H1 (cell line): ENCODE data around the gene DLL4. TPM values are rescaled to one million over a fixed set of nuclear protein-coding genes. Genes with fewer than 3 reads are reported as not detected.

Source experiments
- CTCF ChIA-PET: fragments of 300-600 bp; sonication (Branson Sonifier 250); formaldehyde crosslinking; loops from one replicate; lab custom pipeline; 2021; ENCODE audit not compliant: partially characterized antibody; lab: Charles Lee
- POLR2A ChIA-PET: fragments of 300-600 bp; sonication (Branson Sonifier 250); formaldehyde crosslinking; loops from one replicate; lab custom pipeline; 2021; ENCODE audit warnings: inconsistent platforms; ENCODE audit not compliant: partially characterized antibody; lab: Charles Lee
- DNase-seq, 2 experiments: peaks; one replicate each; pipeline versions ENCODE4 v3.0.0 to v3.0.0-alpha.2; 2010 to 2022; ENCODE audit warnings: low spot score in 2 of 2, low read depth in 1 of 2, mixed read lengths in 1 of 2
- FAIRE-seq: peaks from 2 replicates; lab custom pipeline; 2011; peaks lifted over from hg19 to GRCh38; lab: Jason Lieb, UNC
- H2AFZ ChIP-seq: 2 replicates; pipeline ENCODE4 v1.8.1; 2012; ENCODE audit warnings: low read length, inconsistent platforms
- H2AK5ac ChIP-seq: 2 replicates; pipeline ENCODE4 v1.6.1; 2013; ENCODE audit warnings: low read depth, low read length
- H2BK120ac ChIP-seq: replicated peaks from 2 replicates; pipeline ENCODE3; 2013; ENCODE audit warnings: low read depth, low read length, inconsistent platforms
- H2BK12ac ChIP-seq: 2 replicates; pipeline ENCODE4 v1.6.1; 2013; ENCODE audit warnings: low read depth, low read length
- H2BK15ac ChIP-seq: 2 replicates; pipeline ENCODE4 v1.6.1; 2013; ENCODE audit warnings: low read length
- H2BK20ac ChIP-seq: 2 replicates; pipeline ENCODE4 v1.6.1; 2013; ENCODE audit warnings: low read length
- H2BK5ac ChIP-seq: 2 replicates; pipeline ENCODE4 v1.6.1; 2013; ENCODE audit warnings: low read depth, low read length
- H3K14ac ChIP-seq: 2 replicates; pipeline ENCODE4 v1.6.1; 2013; ENCODE audit warnings: inconsistent platforms; ENCODE audit not compliant: insufficient read length
- H3K18ac ChIP-seq: 2 replicates; pipeline ENCODE4 v1.6.1; 2013; ENCODE audit warnings: low read length; ENCODE audit errors: extremely low read depth
- H3K23ac ChIP-seq: 2 replicates; pipeline ENCODE4 v1.6.1; 2013; ENCODE audit warnings: inconsistent platforms; ENCODE audit not compliant: insufficient read length
- H3K23me2 ChIP-seq: 2 replicates; pipeline ENCODE4 v1.6.1; 2013; ENCODE audit warnings: low read depth, low read length
- H3K27ac ChIP-seq: 2 replicates; pipeline ENCODE4 v1.6.1; 2011; ENCODE audit warnings: low read depth, low read length, inconsistent platforms
- H3K27me3 ChIP-seq, 4 experiments: replicated peaks in 1 of 4; 1 replicate in 1 of 4; 2 replicates in 3 of 4; pipeline versions ENCODE4 v1.6.1 to v1.8.1; 2011 to 2013; ENCODE audit warnings: low read length in 3 of 4, mild to moderate bottlenecking in 3 of 4, inconsistent platforms in 2 of 4, mixed read lengths in 2 of 4, moderate library complexity in 1 of 4; ENCODE audit not compliant: control insufficient read depth in 3 of 4, insufficient read depth in 3 of 4; ENCODE audit errors: extremely low read depth in 1 of 4
- H3K36me3 ChIP-seq, 4 experiments: 2 replicates each; pipeline versions ENCODE4 v1.6.1 to v1.8.1; 2011 to 2013; ENCODE audit warnings: mild to moderate bottlenecking in 4 of 4, low read length in 3 of 4, moderate library complexity in 2 of 4, control low read depth in 1 of 4, inconsistent platforms in 1 of 4; ENCODE audit not compliant: insufficient read depth in 4 of 4, control insufficient read depth in 2 of 4
- H3K4ac ChIP-seq: replicated peaks from 2 replicates; pipeline ENCODE3; 2013; ENCODE audit warnings: low read length, low read depth, mixed read lengths, inconsistent platforms; ENCODE audit not compliant: insufficient read length
- H3K4me1 ChIP-seq, 4 experiments: replicated peaks in 1 of 4; 1 replicate in 1 of 4; 2 replicates in 3 of 4; pipeline versions ENCODE4 v1.6.1 to v1.8.1; 2011 to 2013; ENCODE audit warnings: low read length in 3 of 4, inconsistent platforms in 2 of 4, mixed read lengths in 1 of 4; ENCODE audit not compliant: insufficient read depth in 4 of 4, control insufficient read depth in 3 of 4
- H3K4me2 ChIP-seq, 2 experiments: 2 replicates each; pipeline versions ENCODE4 v1.6.1 to v1.8.1; 2011 to 2013; ENCODE audit warnings: low read depth in 2 of 2, low read length in 2 of 2, control low read depth in 1 of 2, inconsistent platforms in 1 of 2, mild to moderate bottlenecking in 1 of 2; ENCODE audit not compliant: insufficient read depth in 1 of 2
- H3K4me3 ChIP-seq, 4 experiments: fragments of 200-600, 300-600 bp in 1 of 4; sonication (generic), shearing (Covaris generic), sonication (Bioruptor Twin) in 1 of 4; 2 replicates each; pipeline versions ENCODE4 v1.5.1 to v1.8.1; 2011 to 2016; ENCODE audit warnings: low read length in 4 of 4, low read depth in 3 of 4, control low read depth in 2 of 4, inconsistent platforms in 2 of 4, mild to moderate bottlenecking in 2 of 4, mixed read lengths in 1 of 4, moderate library complexity in 1 of 4; ENCODE audit not compliant: insufficient read depth in 2 of 4; ENCODE audit errors: extremely low read depth in 1 of 4
- H3K56ac ChIP-seq: replicated peaks from 2 replicates; pipeline ENCODE3; 2013; ENCODE audit warnings: low read depth, mild to moderate bottlenecking, mixed read lengths, low read length, inconsistent platforms; ENCODE audit not compliant: insufficient read length
- H3K79me1 ChIP-seq: 2 replicates; pipeline ENCODE4 v1.6.1; 2013; ENCODE audit warnings: low read depth, low read length, control low read depth
- H3K79me2 ChIP-seq, 2 experiments: 2 replicates each; pipeline versions ENCODE4 v1.6.1 to v1.8.1; 2012 to 2013; ENCODE audit warnings: low read length in 2 of 2, mild to moderate bottlenecking in 2 of 2, inconsistent platforms in 1 of 2; ENCODE audit not compliant: insufficient read depth in 2 of 2, control insufficient read depth in 1 of 2
- H3K9ac ChIP-seq, 4 experiments: replicated peaks in 1 of 4; 1 replicate in 1 of 4; 2 replicates in 3 of 4; pipeline versions ENCODE4 v1.6.1 to v1.8.1; 2011 to 2013; ENCODE audit warnings: low read depth in 3 of 4, low read length in 3 of 4, control low read depth in 2 of 4, mild to moderate bottlenecking in 2 of 4, moderate library complexity in 2 of 4, inconsistent platforms in 1 of 4; ENCODE audit errors: extremely low read depth in 1 of 4
- H3K9me3 ChIP-seq, 2 experiments: 2 replicates each; pipeline versions ENCODE4 v1.6.1 to v1.8.1; 2012 to 2013; ENCODE audit warnings: mild to moderate bottlenecking in 2 of 2, moderate library complexity in 2 of 2, control low read depth in 1 of 2, inconsistent platforms in 1 of 2, low read depth in 1 of 2, low read length in 1 of 2, mixed read lengths in 1 of 2; ENCODE audit not compliant: insufficient read depth in 2 of 2
- H4K20me1 ChIP-seq, 2 experiments: replicated peaks in 1 of 2; 2 replicates each; pipeline versions ENCODE3 to v1.8.1; 2011 to 2013; ENCODE audit warnings: inconsistent platforms in 2 of 2, low read length in 2 of 2, mild to moderate bottlenecking in 1 of 2; ENCODE audit not compliant: insufficient read depth in 2 of 2, control insufficient read depth in 1 of 2
- H4K5ac ChIP-seq: 2 replicates; pipeline ENCODE4 v1.6.1; 2013; ENCODE audit warnings: low read length, low read depth, mixed read lengths, inconsistent platforms; ENCODE audit not compliant: insufficient read length
- H4K8ac ChIP-seq: 2 replicates; pipeline ENCODE4 v1.8.0; 2013; ENCODE audit warnings: mild to moderate bottlenecking, moderate library complexity, low read length, inconsistent platforms; ENCODE audit not compliant: insufficient read depth; ENCODE audit errors: extremely low read depth
- H4K91ac ChIP-seq: replicated peaks from 2 replicates; pipeline ENCODE3; 2013; ENCODE audit warnings: low read length, mixed read lengths, inconsistent platforms; ENCODE audit not compliant: insufficient read length
- BCL11A ChIP-seq, 2 experiments: IDR thresholded peaks; one replicate each; pipeline ENCODE4 v1.6.1; 2011; ENCODE audit warnings: low read depth in 2 of 2, low read length in 2 of 2, mild to moderate bottlenecking in 2 of 2
- BRCA1 ChIP-seq: IDR thresholded peaks from 2 replicates; pipeline ENCODE4 v1.6.1; 2012; ENCODE audit warnings: low read depth, low read length, improper control_type of control experiment
- CHD1 ChIP-seq: IDR thresholded peaks from 2 replicates; pipeline ENCODE4 v1.6.1; 2012; ENCODE audit warnings: low read depth, low read length, improper control_type of control experiment
- CREB1 ChIP-seq: IDR thresholded peaks from 2 replicates; pipeline ENCODE4 v1.6.1; 2012; ENCODE audit warnings: inconsistent platforms
- EZH2 ChIP-seq: fragments of 200-600 bp; sonication (generic); IDR thresholded peaks from 2 replicates; pipeline ENCODE4 v1.7.1; 2012; ENCODE audit warnings: low read depth, mild to moderate bottlenecking, moderate library complexity, low read length, inconsistent platforms; ENCODE audit not compliant: severe bottlenecking
- NANOG ChIP-seq: IDR thresholded peaks from 2 replicates; pipeline ENCODE4 v1.6.1; 2011; ENCODE audit warnings: low read length, low read depth, mild to moderate bottlenecking, inconsistent platforms; ENCODE audit not compliant: insufficient read depth, poor library complexity, severe bottlenecking
- NRF1 ChIP-seq: IDR thresholded peaks from 2 replicates; pipeline ENCODE4 v1.6.1; 2011; ENCODE audit warnings: mild to moderate bottlenecking, low read depth, low read length, improper control_type of control experiment
- SIX5 ChIP-seq: IDR thresholded peaks from 2 replicates; pipeline ENCODE4 v1.6.1; 2011; ENCODE audit warnings: mild to moderate bottlenecking, low read depth, low read length
- SP2 ChIP-seq: IDR thresholded peaks from 2 replicates; pipeline ENCODE4 v1.6.1; 2012; ENCODE audit warnings: mild to moderate bottlenecking, low read length, inconsistent platforms
- SUZ12 ChIP-seq: fragments of 200-600 bp; sonication (generic); IDR thresholded peaks from 2 replicates; pipeline ENCODE4 v1.6.1; 2012; ENCODE audit warnings: mild to moderate bottlenecking, inconsistent platforms, low read length, moderate library complexity, mixed read lengths
- YY1 ChIP-seq: IDR thresholded peaks from 2 replicates; pipeline ENCODE4 v1.6.1; 2011; ENCODE audit warnings: low read depth, mild to moderate bottlenecking, low read length
- WGBS, 2 experiments: shearing (Covaris generic) in 1 of 2; methylation state at CpG; one replicate each; pipeline versions ENCODE4 v1.1.6 to v1.1.7; 2013 to 2015; ENCODE audit warnings: low lambda C conversion rate in 2 of 2, mixed read lengths in 2 of 2, inconsistent platforms in 1 of 2, low coverage in 1 of 2, missing lambda C conversion rate in 1 of 2; ENCODE audit not compliant: insufficient replicate concordance in 2 of 2, insufficient coverage in 1 of 2, insufficient read length in 1 of 2; ENCODE audit errors: extremely low coverage in 1 of 2, missing lambda C conversion rate in 1 of 2; 5-methylcytosine and 5-hydroxymethylcytosine counted together
- polyA plus RNA-seq, 7 experiments: library from polyadenylated mRNA; depleted of rRNA in 3 of 7; stranded (reverse) in 5 of 7; unstranded in 2 of 7; fragments of >200 nt in 5 of 7; fragments of 200-250 nt in 2 of 7; gene quantifications; 1 replicate in 5 of 7; 2 replicates in 1 of 7; 4 replicates in 1 of 7; pipeline versions ENCODE4 v1.2.1 to v1.2.3, GENCODE V29; 2011 to 2013; ENCODE audit warnings: missing spikeins in 2 of 7, mixed read lengths in 2 of 7
- total RNA-seq: library from RNA; stranded (reverse); fragmentation: NEBNext Ultra II Directional; extraction: Animal tissue kit (Norgen Biotek cat#: 25700); gene quantifications from 2 replicates; pipeline ENCODE4 v1.2.1, GENCODE V29; 2021
- TF ChIP-seq, protein P1 (sequence below): IDR thresholded peaks from 2 replicates; pipeline ENCODE4 v1.6.1; 2011; ENCODE audit warnings: low read length, improper control_type of control experiment

Gene DLL4
- total and polyA plus RNA-seq, 2 of the 8 experiments (the other 6 are each of a cell fraction or from before 2014, with no cell fraction given) = 0.23 to 0.60 TPM

GRCh38 chr15:40988156-40988555 lies 59.0 kb downstream of the DLL4 start:
- DNase-seq = no peak
- TF ChIP-seq, protein P1, sequence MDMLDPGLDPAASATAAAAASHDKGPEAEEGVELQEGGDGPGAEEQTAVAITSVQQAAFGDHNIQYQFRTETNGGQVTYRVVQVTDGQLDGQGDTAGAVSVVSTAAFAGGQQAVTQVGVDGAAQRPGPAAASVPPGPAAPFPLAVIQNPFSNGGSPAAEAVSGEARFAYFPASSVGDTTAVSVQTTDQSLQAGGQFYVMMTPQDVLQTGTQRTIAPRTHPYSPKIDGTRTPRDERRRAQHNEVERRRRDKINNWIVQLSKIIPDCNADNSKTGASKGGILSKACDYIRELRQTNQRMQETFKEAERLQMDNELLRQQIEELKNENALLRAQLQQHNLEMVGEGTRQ = no peak
- TF ChIP-seq CHD1 (no peak), EZH2 (no peak), SIX5 (no peak), CREB1 (no peak), BRCA1 (no peak), SUZ12 (no peak), NRF1 (no peak), BCL11A (IDR thresholded peaks at IDR 0.05; ENCODE audit: low read depth in 2 of 2, low read length in 2 of 2) (no peak), YY1 (no peak), NANOG (no peak), SP2 (no peak)
- no peak overlapping the region for H3K56ac ChIP-seq
- H2AK5ac ChIP-seq = no peak overlapping the region
- no peak overlapping the region for H2BK120ac ChIP-seq
- no peak overlapping the region for H3K4ac ChIP-seq
- H3K23ac ChIP-seq = no peak overlapping the region
- no peak overlapping the region for H2BK12ac ChIP-seq
- ChIA-PET POLR2A (interaction anchor here (0.6 kb wide), 1 partner anchor 37 kb away, joined by 5 read pairs; no protein-coding TSS in a partner anchor), CTCF (interaction anchor here (1.1 to 7.4 kb wide), 4 partner anchors 34 to 310 kb away, joined by 3 to 36 read pairs (median 6); no protein-coding TSS in a partner anchor)
- no peak for FAIRE-seq
- no peak overlapping the region for H4K8ac ChIP-seq
- H3K27me3 ChIP-seq = no peaks in the 10 kb centered on the region
- no peak overlapping the region for H3K18ac ChIP-seq
- no peak overlapping the region for H3K4me2 ChIP-seq
- no peaks in the 10 kb centered on the region for H3K9me3 ChIP-seq
- H3K9ac ChIP-seq = no peak overlapping the region
- H3K14ac ChIP-seq = no peak overlapping the region
- H3K23me2 ChIP-seq = no peaks in the 10 kb centered on the region
- H3K79me1 ChIP-seq = no peaks in the 10 kb centered on the region
- H3K79me2 ChIP-seq = no peaks in the 10 kb centered on the region
- H3K36me3 ChIP-seq = peaks cover 26 to 47% (median 41%) of the 10 kb centered on the region in 4 experiments
- no peak overlapping the region for H2AFZ ChIP-seq
- H2BK20ac ChIP-seq = no peak overlapping the region
- no peak overlapping the region for H3K27ac ChIP-seq
- H2BK15ac ChIP-seq = no peak overlapping the region
- no peak overlapping the region for H3K4me3 ChIP-seq
- no peak overlapping the region for H4K91ac ChIP-seq
- no peak overlapping the region for H2BK5ac ChIP-seq
- H4K5ac ChIP-seq = no peak overlapping the region
- H3K4me1 ChIP-seq = no peaks in the 10 kb centered on the region
- H4K20me1 ChIP-seq = peaks cover 0 to 2% of the 10 kb centered on the region in 2 experiments
- WGBS, 2 experiments = 93% methylated on average over 4 of the region's 4 CpGs; no CpG with 5 or more reads in 1 of the 2 experiments
